ENCODE results near the gene CFI.

GRCh38 chr4:109754093-109754857 lies 47.5 kb downstream of the CFI start:
- TF ChIP-seq EZH2phosphoT487 (IDR thresholded peaks at IDR 0.05; ENCODE audit: borderline replicate concordance, low read depth, low read length): no peak
- no peak for TF ChIP-seq CTCF (conservative IDR thresholded peaks at IDR 0.05; ENCODE audit: low read length)
